HepG2 (cell line): ENCODE data around the gene PCSK6. TPM values are rescaled to one million over a fixed set of nuclear protein-coding genes. Genes with fewer than 3 reads are reported as not detected.

Experiments used
- ATAC-seq: fragments of 200-7000 bp; cut with Tn5 transposase; 3 replicates; pipeline ENCODE4 v1.9.1; 2020; ENCODE audit warnings: mild to moderate bottlenecking, moderate library complexity
- BruUV-seq: library from RNA; stranded (reverse); fragments of 400-500 nt; replicated peaks from 2 replicates; lab custom pipeline; 2021; lab: Mats Ljungman, UMichigan
- CTCF ChIA-PET: fragments of 300-600 bp; formaldehyde crosslinking; extraction: SDS; loops from one replicate; lab custom pipeline; 2021; ENCODE audit warnings: low total read pairs, inconsistent platforms, low intra/inter-chr PET ratio; lab: Yijun Ruan, JAX
- POLR2A ChIA-PET: fragments of 350-600 bp; sonication (Branson Sonifier 250); formaldehyde crosslinking; loops from one replicate; lab custom pipeline; 2020; ENCODE audit warnings: antibody characterized with exemption, inconsistent platforms; lab: Yijun Ruan, JAX
- DNase-seq: peaks from one replicate; pipeline ENCODE4 v3.0.0-alpha.2; 2015; ENCODE audit warnings: low spot score
- FAIRE-seq: peaks from 3 replicates; lab custom pipeline; 2011; peaks lifted over from hg19 to GRCh38; lab: Jason Lieb, UNC
- H2AFZ ChIP-seq: one replicate; pipeline ENCODE4 v1.6.1; 2011; ENCODE audit warnings: low read length, inconsistent platforms
- H3K27ac ChIP-seq: fragments of 300-600 bp; 3 replicates; pipeline ENCODE4 v1.8.0; 2011; ENCODE audit warnings: mixed run types, mild to moderate bottlenecking, mixed read lengths, low read length, inconsistent platforms; ENCODE audit not compliant: insufficient read depth; ENCODE audit errors: extremely low read length
- H3K27me3 ChIP-seq, 2 experiments: fragments of 200-600 bp in 1 of 2; 2 replicates in 1 of 2; 3 replicates in 1 of 2; pipeline versions ENCODE4 v1.6.0 to v1.8.0; 2011; ENCODE audit warnings: low read length in 2 of 2, mild to moderate bottlenecking in 2 of 2, moderate library complexity in 2 of 2, inconsistent platforms in 1 of 2; ENCODE audit not compliant: insufficient read depth in 2 of 2, control insufficient read depth in 1 of 2
- H3K36me3 ChIP-seq, 2 experiments: fragments of 200-600 bp in 1 of 2; replicated peaks in 1 of 2; 2 replicates in 1 of 2; 3 replicates in 1 of 2; pipeline versions ENCODE4 v1.5.1 to v1.8.0; 2011; ENCODE audit warnings: low read length in 2 of 2, inconsistent platforms in 1 of 2; ENCODE audit not compliant: insufficient read depth in 2 of 2, control insufficient read depth in 1 of 2
- H3K4me1 ChIP-seq: 2 replicates; pipeline ENCODE4 v1.5.1; 2012; ENCODE audit warnings: low read length, inconsistent platforms; ENCODE audit not compliant: insufficient read depth
- H3K4me2 ChIP-seq: 2 replicates; pipeline ENCODE4 v1.6.0; 2011; ENCODE audit warnings: low read depth, low read length, inconsistent platforms
- H3K4me3 ChIP-seq, 3 experiments: fragments of 200-600 bp in 1 of 3; sonication (generic), shearing (Covaris generic) in 1 of 3; replicated peaks in 1 of 3; 2 replicates each; pipeline ENCODE4 v1.5.1; 2011 to 2016; ENCODE audit warnings: low read length in 3 of 3, inconsistent platforms in 2 of 3, low read depth in 2 of 3, mild to moderate bottlenecking in 2 of 3, control low read depth in 1 of 3, mixed read lengths in 1 of 3; ENCODE audit not compliant: insufficient read depth in 1 of 3
- H3K79me2 ChIP-seq: one replicate; pipeline ENCODE4 v1.6.1; 2011; ENCODE audit warnings: low read length, inconsistent platforms; ENCODE audit not compliant: insufficient read depth
- H3K9ac ChIP-seq: 2 replicates; pipeline ENCODE4 v1.6.0; 2011; ENCODE audit warnings: mild to moderate bottlenecking, low read depth, low read length, inconsistent platforms; ENCODE audit not compliant: insufficient read depth
- H3K9me3 ChIP-seq: 2 replicates; pipeline ENCODE4 v1.5.1; 2012; ENCODE audit warnings: mild to moderate bottlenecking, low read length
- H4K20me1 ChIP-seq: 2 replicates; pipeline ENCODE4 v1.6.0; 2011; ENCODE audit warnings: inconsistent platforms, mild to moderate bottlenecking, low read length, moderate library complexity; ENCODE audit not compliant: insufficient read depth
- GABPA ChIP-seq, 2 experiments: IDR thresholded peaks; 2 replicates each; pipeline ENCODE4 v1.6.1; 2011 to 2016; ENCODE audit warnings: low read depth in 2 of 2, low read length in 1 of 2, missing biosample characterization in 1 of 2, missing genetic modification characterization in 1 of 2
- MXD3 ChIP-seq: IDR thresholded peaks from 2 replicates; pipeline ENCODE4 v1.6.1; 2016; ENCODE audit warnings: mild to moderate bottlenecking, missing biosample characterization, missing genetic modification reagents
- PRMT3 ChIP-seq: sonication (generic); formaldehyde crosslinking; IDR thresholded peaks from 2 replicates; pipeline ENCODE4 v1.8.1; 2022; ENCODE audit warnings: low read depth, mild to moderate bottlenecking, moderate library complexity, missing genetic modification reagents, borderline replicate concordance
- REL ChIP-seq: sonication (generic); formaldehyde crosslinking; conservative IDR thresholded peaks from 2 replicates; pipeline ENCODE4 v1.8.0; 2022; ENCODE audit warnings: mild to moderate bottlenecking, missing genetic modification reagents, moderate library complexity
- SOX6 ChIP-seq, 2 experiments: fragments of 450-650 bp in 1 of 2; sonication (generic) in 1 of 2; formaldehyde crosslinking in 1 of 2; IDR thresholded peaks; 2 replicates each; pipeline versions ENCODE4 v1.4.0 to v1.6.1; 2017 to 2020; ENCODE audit warnings: antibody characterized with exemption in 1 of 2, mild to moderate bottlenecking in 1 of 2, missing genetic modification reagents in 1 of 2
- ZNF318 ChIP-seq: sonication (generic); formaldehyde crosslinking; IDR thresholded peaks from 2 replicates; pipeline ENCODE4 v1.4.0; 2020; ENCODE audit warnings: mild to moderate bottlenecking, missing genetic modification reagents
- WGBS: methylation state at CpG from one replicate; pipeline ENCODE4 v1.1.6; 2017; ENCODE audit warnings: low lambda C conversion rate; 5-methylcytosine and 5-hydroxymethylcytosine counted together
- in situ Hi-C: cut with HindIII; loops from 2 replicates; pipeline ENCODE4 v1.10.0; 2017; ENCODE audit warnings: low pct_unique_long_range_greater_than_20kb; ENCODE audit not compliant: extremely low pct_ligation_motif_present
- intact Hi-C: fragments of 100-400 bp; cut with micrococcal nuclease; formaldehyde crosslinking; loops from one replicate; pipeline ENCODE4 v1.10.0; 2022; ENCODE audit not compliant: unreplicated experiment
- polyA plus RNA-seq, 8 experiments: library from polyadenylated mRNA; depleted of rRNA in 3 of 8; stranded (reverse) in 7 of 8; unstranded in 1 of 8; fragments of >200 nt; fragmentation: Illumina TruSeq in 4 of 8; extraction: Trizol in 4 of 8; gene quantifications; 2 replicates each; pipeline versions ENCODE4 v1.2.1 to v1.2.3, GENCODE V29; 2011 to 2016; ENCODE audit warnings: low read depth in 4 of 8, missing spikeins in 1 of 8, mixed read lengths in 1 of 8; ENCODE audit not compliant: insufficient read depth in 1 of 8
- total RNA-seq, 5 experiments: library from RNA; depleted of rRNA; stranded (reverse); fragments of >200 nt; fragmentation: Illumina TruSeq; extraction: Trizol; gene quantifications; 2 replicates each; pipeline ENCODE4 v1.2.3, GENCODE V29; 2016; ENCODE audit warnings: low read depth in 1 of 5
- TF ChIP-seq, protein P1 (sequence below): IDR thresholded peaks from 2 replicates; pipeline ENCODE4 v1.6.1; 2016
- TF ChIP-seq, protein P2 (sequence below): sonication (generic); formaldehyde crosslinking; IDR thresholded peaks from 2 replicates; pipeline ENCODE4 v1.5.1; 2020; ENCODE audit warnings: mild to moderate bottlenecking, moderate library complexity, missing genetic modification reagents

PCSK6 gene
- total and polyA plus RNA-seq, 2 of the 13 experiments (the other 11 are each of a cell fraction or from before 2014, with no cell fraction given): 56.5 to 155 TPM

GRCh38 chr15:101455291-101456025 lies 34.0 kb downstream of the PCSK6 start:
- Histone ChIP-seq H3K27me3 (no peaks in the 10 kb centered on the region), H4K20me1 (no peaks in the 10 kb centered on the region), H3K4me3 (no peak overlapping the region), H3K79me2 (peaks cover 94% of the 10 kb centered on the region), H3K9ac (no peak overlapping the region), H3K27ac (peak overlapping the region; percentile 26), H3K36me3 (peaks cover 2 to 11% of the 10 kb centered on the region in 2 experiments; a peak in 4 of 5 replicates), H3K4me2 (no peak overlapping the region), H3K4me1 (peaks cover 89% of the 10 kb centered on the region), H3K9me3 (no peaks in the 10 kb centered on the region), H2AFZ (no peak overlapping the region)
- ATAC-seq (no peak), FAIRE-seq (no peak), DNase-seq (no peak)
- intact Hi-C loops (no loop called here), in situ Hi-C loops (no loop called here)
- POLR2A ChIA-PET: interaction anchor here (1.0 to 1.1 kb wide), 2 partner anchors 16 to 33 kb away, joined by 3 read pairs; no protein-coding TSS in a partner anchor
- CTCF ChIA-PET: no interaction called here
- no TSS peak for BruUV-seq
- WGBS: 92% methylated on average over 9 of the region's 11 CpGs
- TF ChIP-seq PRMT3 (CRISPR knock-in tag): no peak
- no peak for TF ChIP-seq ZNF318 (CRISPR knock-in tag)
- TF ChIP-seq SOX6 (IDR thresholded peaks at IDR 0.05): no peak
- TF ChIP-seq SOX6 (CRISPR knock-in tag; IDR thresholded peaks at IDR 0.05): peak; percentile 21; the same call in 1 of the 2 replicates
- TF ChIP-seq, protein P1, sequence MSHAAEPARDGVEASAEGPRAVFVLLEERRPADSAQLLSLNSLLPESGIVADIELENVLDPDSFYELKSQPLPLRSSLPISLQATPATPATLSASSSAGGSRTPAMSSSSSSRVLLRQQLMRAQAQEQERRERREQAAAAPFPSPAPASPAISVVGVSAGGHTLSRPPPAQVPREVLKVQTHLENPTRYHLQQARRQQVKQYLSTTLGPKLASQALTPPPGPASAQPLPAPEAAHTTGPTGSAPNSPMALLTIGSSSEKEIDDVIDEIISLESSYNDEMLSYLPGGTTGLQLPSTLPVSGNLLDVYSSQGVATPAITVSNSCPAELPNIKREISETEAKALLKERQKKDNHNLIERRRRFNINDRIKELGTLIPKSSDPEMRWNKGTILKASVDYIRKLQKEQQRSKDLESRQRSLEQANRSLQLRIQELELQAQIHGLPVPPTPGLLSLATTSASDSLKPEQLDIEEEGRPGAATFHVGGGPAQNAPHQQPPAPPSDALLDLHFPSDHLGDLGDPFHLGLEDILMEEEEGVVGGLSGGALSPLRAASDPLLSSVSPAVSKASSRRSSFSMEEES (CRISPR knock-in tag): peak; percentile 69; the same call in 1 of the 2 replicates
- TF ChIP-seq, protein P2, sequence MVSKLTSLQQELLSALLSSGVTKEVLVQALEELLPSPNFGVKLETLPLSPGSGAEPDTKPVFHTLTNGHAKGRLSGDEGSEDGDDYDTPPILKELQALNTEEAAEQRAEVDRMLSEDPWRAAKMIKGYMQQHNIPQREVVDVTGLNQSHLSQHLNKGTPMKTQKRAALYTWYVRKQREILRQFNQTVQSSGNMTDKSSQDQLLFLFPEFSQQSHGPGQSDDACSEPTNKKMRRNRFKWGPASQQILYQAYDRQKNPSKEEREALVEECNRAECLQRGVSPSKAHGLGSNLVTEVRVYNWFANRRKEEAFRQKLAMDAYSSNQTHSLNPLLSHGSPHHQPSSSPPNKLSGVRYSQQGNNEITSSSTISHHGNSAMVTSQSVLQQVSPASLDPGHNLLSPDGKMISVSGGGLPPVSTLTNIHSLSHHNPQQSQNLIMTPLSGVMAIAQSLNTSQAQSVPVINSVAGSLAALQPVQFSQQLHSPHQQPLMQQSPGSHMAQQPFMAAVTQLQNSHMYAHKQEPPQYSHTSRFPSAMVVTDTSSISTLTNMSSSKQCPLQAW (CRISPR knock-in tag): no peak
- TF ChIP-seq MXD3 (CRISPR knock-in tag): 0 out of 2 replicates have a peak, but pooled peaks have one; percentile 13
- no peak for TF ChIP-seq REL
- no peak for TF ChIP-seq GABPA (IDR thresholded peaks at IDR 0.05; ENCODE audit: low read depth, low read length)
- peak; percentile 31; the same call in 1 of the 2 replicates for TF ChIP-seq GABPA (CRISPR knock-in tag; IDR thresholded peaks at IDR 0.05; ENCODE audit: low read depth)
